ENCODE results near the gene CST3.

DNA sequence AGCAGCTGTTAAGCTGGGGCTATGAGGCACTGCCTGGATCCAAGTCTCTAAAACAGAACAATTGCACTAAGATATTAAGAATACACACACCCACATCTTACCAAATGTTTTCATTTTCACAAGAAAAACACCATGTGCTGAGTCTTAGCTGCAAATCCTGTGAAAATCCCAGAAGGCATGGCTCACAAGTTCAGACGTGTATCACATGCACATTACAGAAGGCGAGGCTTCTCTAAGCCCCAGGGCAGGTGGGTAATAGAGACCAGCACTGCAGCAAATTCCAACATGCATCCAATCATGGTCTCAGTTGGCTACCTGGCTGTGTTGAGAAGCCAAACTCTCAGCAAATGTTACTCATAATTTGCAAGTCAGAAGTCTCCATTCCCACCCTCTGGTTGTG is 16.2 kb upstream of the CST3 start:
- no peak for TF ChIP-seq EP300 (IDR thresholded peaks at IDR 0.05; ENCODE audit: borderline replicate concordance)
- TF ChIP-seq NFIC (IDR thresholded peaks at IDR 0.05), result no peak
- TF ChIP-seq YY1 (IDR thresholded peaks at IDR 0.05; ENCODE audit: low read depth), result no peak
- no peak for TF ChIP-seq TAF1 (IDR thresholded peaks at IDR 0.05; ENCODE audit: low read depth)
- TF ChIP-seq CEBPB (IDR thresholded peaks at IDR 0.05), result no peak
- no peak for TF ChIP-seq FOXM1 (IDR thresholded peaks at IDR 0.05; ENCODE audit: borderline replicate concordance, low read depth)
- no peak for TF ChIP-seq EGR1 (IDR thresholded peaks at IDR 0.05)
- TF ChIP-seq, protein P1, sequence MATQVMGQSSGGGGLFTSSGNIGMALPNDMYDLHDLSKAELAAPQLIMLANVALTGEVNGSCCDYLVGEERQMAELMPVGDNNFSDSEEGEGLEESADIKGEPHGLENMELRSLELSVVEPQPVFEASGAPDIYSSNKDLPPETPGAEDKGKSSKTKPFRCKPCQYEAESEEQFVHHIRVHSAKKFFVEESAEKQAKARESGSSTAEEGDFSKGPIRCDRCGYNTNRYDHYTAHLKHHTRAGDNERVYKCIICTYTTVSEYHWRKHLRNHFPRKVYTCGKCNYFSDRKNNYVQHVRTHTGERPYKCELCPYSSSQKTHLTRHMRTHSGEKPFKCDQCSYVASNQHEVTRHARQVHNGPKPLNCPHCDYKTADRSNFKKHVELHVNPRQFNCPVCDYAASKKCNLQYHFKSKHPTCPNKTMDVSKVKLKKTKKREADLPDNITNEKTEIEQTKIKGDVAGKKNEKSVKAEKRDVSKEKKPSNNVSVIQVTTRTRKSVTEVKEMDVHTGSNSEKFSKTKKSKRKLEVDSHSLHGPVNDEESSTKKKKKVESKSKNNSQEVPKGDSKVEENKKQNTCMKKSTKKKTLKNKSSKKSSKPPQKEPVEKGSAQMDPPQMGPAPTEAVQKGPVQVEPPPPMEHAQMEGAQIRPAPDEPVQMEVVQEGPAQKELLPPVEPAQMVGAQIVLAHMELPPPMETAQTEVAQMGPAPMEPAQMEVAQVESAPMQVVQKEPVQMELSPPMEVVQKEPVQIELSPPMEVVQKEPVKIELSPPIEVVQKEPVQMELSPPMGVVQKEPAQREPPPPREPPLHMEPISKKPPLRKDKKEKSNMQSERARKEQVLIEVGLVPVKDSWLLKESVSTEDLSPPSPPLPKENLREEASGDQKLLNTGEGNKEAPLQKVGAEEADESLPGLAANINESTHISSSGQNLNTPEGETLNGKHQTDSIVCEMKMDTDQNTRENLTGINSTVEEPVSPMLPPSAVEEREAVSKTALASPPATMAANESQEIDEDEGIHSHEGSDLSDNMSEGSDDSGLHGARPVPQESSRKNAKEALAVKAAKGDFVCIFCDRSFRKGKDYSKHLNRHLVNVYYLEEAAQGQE (IDR thresholded peaks at IDR 0.05; ENCODE audit: low read depth), result no peak
- no peak for TF ChIP-seq CREB1 (IDR thresholded peaks at IDR 0.05; ENCODE audit: low read depth)
- no peak for TF ChIP-seq RAD21 (IDR thresholded peaks at IDR 0.05; ENCODE audit: low read depth)
- no peak for TF ChIP-seq ZBTB7A (IDR thresholded peaks at IDR 0.05; ENCODE audit: low read depth)
- TF ChIP-seq, protein P2, sequence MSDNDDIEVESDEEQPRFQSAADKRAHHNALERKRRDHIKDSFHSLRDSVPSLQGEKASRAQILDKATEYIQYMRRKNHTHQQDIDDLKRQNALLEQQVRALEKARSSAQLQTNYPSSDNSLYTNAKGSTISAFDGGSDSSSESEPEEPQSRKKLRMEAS (IDR thresholded peaks at IDR 0.05), result no peak
- TF ChIP-seq TEAD4 (IDR thresholded peaks at IDR 0.05), result no peak
- TF ChIP-seq TCF12 (IDR thresholded peaks at IDR 0.05; ENCODE audit: low read depth), result no peak

Measured in Ishikawa (cell line).